Measurements from ENCODE around the gene KCNA10.

The KCNA10 gene

GRCh38 chr1:110519125-110519810 lies at the start of gene KCNA10:
Gene KCNA10, minus strand, starts transcription at chr1:110519175. Its CDS starts 388 bp downstream, at chr1:110518787.
- no peak for DNase-seq (ENCODE audit: low read depth)

- no peak for DNase-seq (ENCODE audit: low read depth)
Measured at GRCh38 chr1:110566836-110567235, 47.9 kb upstream of the KCNA10 start.

- DNase-seq (ENCODE audit: low read depth): no peak
Measured at GRCh38 chr1:110565565-110565964, 46.6 kb upstream of the KCNA10 start.

DNA sequence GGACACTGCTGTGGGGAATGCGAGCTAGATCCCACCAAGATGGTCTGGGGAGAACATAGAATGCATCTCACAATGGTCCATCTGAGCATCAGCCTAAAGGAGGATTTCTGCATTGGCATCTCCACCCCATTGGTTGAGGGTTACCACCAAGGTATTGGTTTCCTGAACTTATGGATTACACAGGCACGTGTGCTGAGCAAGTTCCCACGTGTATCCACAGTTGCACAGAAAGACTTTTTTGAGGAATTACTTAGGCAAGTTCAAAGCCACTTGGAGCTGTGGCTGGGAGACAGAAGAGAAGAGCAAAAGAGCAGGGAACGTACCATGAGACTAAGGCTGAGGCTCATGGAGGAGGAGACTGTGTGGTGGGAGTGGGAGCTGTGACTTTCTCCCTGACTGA lies 44.1 kb upstream of the KCNA10 start:
- DNase-seq (ENCODE audit: low read depth): no peak

- no peak for DNase-seq (ENCODE audit: low read depth)
Measured at GRCh38 chr1:110561596-110561995, 42.6 kb upstream of the KCNA10 start.

DNA sequence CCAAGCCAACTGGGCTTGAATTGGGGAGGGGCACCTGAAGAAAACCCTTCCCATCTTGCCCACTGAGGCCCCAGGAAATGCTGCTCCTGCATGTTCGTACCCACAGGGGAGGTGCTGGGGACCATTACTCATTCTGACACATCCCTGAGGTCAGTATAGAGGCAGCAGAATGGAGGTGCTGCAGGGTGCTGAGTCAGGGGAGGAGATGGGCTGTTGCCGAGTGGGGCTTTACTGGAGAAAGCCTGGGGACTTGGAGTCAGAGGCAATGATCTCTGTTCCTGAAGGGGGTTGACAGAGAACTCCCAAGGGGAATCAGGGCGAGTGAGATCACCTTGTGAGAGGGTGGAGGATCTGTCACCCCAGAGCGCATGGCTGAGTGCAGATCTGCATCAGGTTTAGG lies 40.2 kb upstream of the KCNA10 start:
- DNase-seq (ENCODE audit: low read depth): no peak

DNA sequence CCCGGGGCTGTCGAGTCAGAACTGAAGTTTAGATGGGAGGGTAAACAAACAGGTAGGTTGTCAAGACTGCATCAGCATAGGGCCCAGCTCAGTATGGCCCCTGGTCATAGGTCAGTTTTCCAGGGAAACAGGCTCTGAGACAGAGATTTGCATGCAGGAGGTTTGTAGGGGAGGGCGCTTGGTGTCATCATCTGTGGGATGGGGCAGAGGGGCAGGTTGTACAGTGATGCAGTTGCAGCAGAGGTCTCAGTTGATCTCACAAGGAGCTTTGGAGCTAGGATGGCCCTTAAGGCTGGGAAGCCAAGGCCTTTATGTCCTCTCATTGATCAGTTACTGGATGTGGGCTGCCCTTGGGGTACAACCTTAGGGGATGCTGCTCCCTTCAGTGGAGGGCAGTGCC lies 38.5 kb upstream of the KCNA10 start:
- DNase-seq (ENCODE audit: low read depth): no peak

GRCh38 chr1:110556471-110556807 lies 37.5 kb upstream of the KCNA10 start:
- no peak for DNase-seq (ENCODE audit: low read depth)

- DNase-seq (ENCODE audit: low read depth): no peak
Measured at GRCh38 chr1:110555807-110556470, 37.0 kb upstream of the KCNA10 start.

DNA sequence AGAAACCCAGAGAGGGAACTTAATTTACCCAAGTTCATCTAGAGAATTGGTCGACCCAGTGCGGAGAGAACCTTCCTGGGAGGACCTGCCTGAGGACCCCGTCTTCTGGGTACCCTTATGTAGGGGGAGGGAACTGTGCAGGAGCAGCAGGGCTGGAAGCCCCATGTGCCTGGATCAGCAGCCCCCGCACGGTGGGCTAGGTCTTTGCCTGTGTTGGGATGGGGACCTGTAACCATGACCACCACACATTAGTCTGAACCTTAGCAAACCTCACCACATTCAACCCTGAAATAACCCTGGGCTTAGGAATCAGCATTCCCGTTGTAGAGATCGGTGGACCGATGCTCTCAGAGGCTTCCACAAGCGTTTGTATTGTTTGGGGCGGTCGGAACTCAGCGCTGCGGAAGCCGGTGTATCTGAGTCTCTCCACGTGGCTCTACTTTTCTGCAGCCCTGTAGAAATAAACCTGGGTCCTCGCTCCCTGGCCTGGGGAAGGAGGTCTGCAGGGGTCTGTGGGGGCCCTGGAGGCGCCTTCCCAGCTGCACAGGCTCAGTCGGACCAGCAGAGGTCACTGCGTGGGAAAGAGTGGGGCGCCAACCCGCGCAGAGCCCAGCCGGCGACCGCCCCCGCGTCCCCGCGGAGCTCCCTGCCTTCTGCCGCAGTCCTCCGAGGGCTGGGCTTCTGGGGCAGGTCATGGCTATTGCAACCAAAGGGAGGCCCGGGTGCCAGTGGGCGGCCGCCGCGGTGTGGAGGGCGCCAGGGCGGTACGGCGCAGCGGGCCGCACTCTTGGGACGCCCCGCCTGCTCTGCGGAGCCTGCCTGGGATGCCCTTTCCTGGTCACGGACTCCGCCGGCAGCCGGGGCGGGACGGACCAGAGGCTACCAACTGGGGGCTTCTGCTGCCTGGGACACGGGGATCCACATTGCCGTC lies 36.2 kb upstream of the KCNA10 start:
- no peak for DNase-seq (ENCODE audit: low read depth)

- DNase-seq (ENCODE audit: low read depth): no peak
Measured at GRCh38 chr1:110551278-110551809, 32.4 kb upstream of the KCNA10 start.

DNA sequence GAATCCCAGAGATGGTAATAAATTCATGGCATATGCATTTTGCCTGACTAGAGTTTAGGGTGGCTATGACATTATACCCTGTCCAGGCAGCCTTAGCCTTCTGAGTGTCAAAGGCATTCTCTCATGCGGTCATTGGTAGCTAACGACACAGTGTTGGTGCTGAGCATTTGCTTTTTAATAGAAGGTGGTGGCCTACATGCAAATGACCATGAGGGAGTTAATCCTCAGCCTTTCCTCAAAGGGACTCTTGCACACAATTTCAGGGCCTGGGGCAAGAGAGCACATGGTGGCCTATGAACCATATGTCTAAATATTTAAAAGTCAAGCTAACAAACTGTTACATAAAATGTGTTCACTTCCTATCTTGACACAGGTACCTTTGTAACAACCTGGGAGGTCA lies 30.9 kb upstream of the KCNA10 start:
- no peak for DNase-seq (ENCODE audit: low read depth)

DNA sequence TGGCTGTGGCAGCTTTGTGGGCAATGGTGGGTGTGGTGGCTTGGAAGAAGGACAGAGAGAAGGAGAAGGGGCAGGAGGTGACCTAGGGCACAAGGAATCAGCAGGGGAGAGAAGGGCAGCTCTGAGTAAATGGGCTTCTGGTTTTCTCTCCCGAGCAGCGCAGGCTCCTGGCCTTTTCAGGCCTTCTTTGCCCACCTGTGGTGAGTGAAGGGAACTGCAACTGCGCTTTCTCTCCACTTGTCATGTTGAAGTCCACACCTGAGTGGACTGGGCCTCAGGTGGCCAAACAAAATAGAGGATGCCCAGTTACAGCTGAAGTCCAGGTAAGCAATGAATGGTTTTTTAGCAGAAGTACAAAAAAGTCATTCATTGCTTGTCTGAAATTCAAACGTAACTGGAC lies 29.4 kb upstream of the KCNA10 start:
- DNase-seq (ENCODE audit: low read depth): no peak

DNA sequence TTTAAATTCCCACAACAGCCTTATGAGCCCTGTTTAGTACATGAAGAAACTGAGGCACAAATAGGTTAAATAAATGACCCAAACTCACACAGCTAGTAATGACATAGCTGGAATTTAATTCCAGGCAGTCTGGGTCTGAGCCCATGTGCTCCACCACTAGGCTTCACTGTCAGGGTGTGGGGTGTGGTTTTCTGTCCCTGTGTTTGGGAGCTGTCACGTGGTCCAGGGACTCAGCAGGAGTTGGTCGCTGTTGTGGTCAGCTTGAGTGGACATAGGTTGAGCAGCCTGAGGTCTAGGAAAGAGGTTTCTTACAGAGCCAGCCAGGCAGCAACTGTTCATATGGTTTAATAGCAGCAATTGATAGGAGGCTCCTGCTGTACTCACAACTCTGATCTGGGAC lies 28.0 kb upstream of the KCNA10 start:
- no peak for DNase-seq (ENCODE audit: low read depth)

DNA sequence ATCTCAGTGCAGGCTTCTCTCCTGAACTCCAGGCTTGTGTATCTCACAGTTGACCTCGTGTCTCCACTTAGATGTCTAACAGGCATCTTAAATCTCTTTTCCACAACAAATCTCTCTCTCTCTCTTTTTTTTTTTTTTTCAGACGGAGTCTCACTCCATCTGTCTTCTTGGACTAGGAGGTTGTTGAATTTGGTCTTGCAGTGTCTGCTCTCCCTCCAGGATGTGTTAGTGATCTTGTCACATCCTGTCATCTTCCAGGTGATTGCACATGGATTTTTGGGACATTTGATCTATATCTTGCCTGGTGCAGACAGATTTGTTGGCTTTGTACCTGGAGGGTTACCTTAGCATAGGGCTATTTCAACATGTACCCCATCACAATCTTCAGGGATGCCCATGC lies 26.5 kb upstream of the KCNA10 start:
- DNase-seq (ENCODE audit: low read depth): no peak

GRCh38 chr1:110544753-110545152 lies 25.8 kb upstream of the KCNA10 start:
- no peak for DNase-seq (ENCODE audit: low read depth)

- DNase-seq (ENCODE audit: low read depth): peak; percentile 37
Measured at GRCh38 chr1:110542725-110543124, 23.8 kb upstream of the KCNA10 start.

- DNase-seq (ENCODE audit: low read depth): no peak
Measured at GRCh38 chr1:110541906-110542395, 23.0 kb upstream of the KCNA10 start.

DNA sequence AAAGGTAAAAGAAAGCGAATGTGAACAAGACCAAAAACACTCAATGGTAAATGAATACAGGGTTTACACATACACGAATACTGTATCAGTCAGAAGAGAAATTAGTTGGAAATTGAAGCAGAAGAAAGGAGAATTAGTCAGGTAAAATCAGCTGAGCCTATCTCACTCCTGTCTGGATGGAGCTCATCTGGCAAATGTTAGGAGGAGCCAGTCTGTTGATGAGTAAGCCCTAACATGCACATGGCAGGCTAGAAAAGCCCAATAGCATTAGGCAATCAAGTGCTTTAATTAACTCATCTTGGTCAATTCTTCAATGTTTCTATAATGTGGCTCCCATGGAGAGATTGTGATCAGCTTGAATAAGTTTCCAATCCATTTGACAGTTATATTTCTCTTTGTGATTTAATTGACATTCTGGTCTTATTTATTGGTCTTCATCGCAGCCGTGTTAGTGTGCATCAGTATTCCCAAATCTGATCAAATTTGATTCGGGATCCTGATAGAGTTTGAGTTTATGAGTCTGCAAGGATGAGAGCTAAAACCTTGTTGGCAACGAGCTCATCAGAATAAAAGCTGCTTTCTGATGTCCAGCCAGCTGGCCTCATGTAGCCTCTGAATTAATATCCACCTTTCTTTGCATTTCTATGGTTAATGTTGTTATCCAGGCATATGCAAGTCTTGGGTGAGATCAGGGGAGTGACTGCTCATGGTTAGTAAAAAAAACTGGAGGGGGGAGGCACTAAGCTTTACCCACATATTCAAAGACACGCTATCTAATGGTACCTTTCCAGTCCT lies 22.1 kb upstream of the KCNA10 start:
- no peak for DNase-seq (ENCODE audit: low read depth)

GRCh38 chr1:110538921-110539320 lies 19.9 kb upstream of the KCNA10 start:
- DNase-seq (ENCODE audit: low read depth): no peak

GRCh38 chr1:110538075-110538474 lies 19.1 kb upstream of the KCNA10 start:
- DNase-seq (ENCODE audit: low read depth): no peak

- DNase-seq (ENCODE audit: low read depth): no peak
Measured at GRCh38 chr1:110535985-110536384, 17.0 kb upstream of the KCNA10 start.
